SK-N-SH (cell line): ENCODE results near the gene ELOVL2.

Experiments used
- FOXM1 ChIP-seq: IDR thresholded peaks from 2 replicates; pipeline ENCODE4 v1.4.0; 2012; ENCODE audit warnings: low read depth, mild to moderate bottlenecking
- MXI1 ChIP-seq: IDR thresholded peaks from 2 replicates; pipeline ENCODE4 v1.6.1; 2012; ENCODE audit warnings: mild to moderate bottlenecking, low read depth, low read length, improper control_type of control experiment
- NFIC ChIP-seq: IDR thresholded peaks from 2 replicates; pipeline ENCODE4 v1.4.0; 2012; ENCODE audit warnings: borderline replicate concordance
- SMC3 ChIP-seq: IDR thresholded peaks from 2 replicates; pipeline ENCODE4 v1.6.1; 2012; ENCODE audit warnings: low read depth, low read length, improper control_type of control experiment
- TEAD4 ChIP-seq: IDR thresholded peaks from 2 replicates; pipeline ENCODE4 v1.4.0; 2012; ENCODE audit warnings: mild to moderate bottlenecking, borderline replicate concordance; ENCODE audit not compliant: insufficient read depth
- USF2 ChIP-seq: fragments of 150-350 bp; IDR thresholded peaks from 2 replicates; pipeline ENCODE4 v1.6.1; 2017; ENCODE audit warnings: antibody characterized with exemption, low read length, low read depth, borderline replicate concordance
- TF ChIP-seq, protein P1 (sequence below): fragments of 200-600 bp; sonication (generic); IDR thresholded peaks from 2 replicates; pipeline ENCODE4 v1.6.1; 2017; ENCODE audit warnings: antibody characterized with exemption, mild to moderate bottlenecking, moderate library complexity
- TF ChIP-seq, protein P2 (sequence below): IDR thresholded peaks from 2 replicates; pipeline ENCODE4 v1.6.1; 2012; ENCODE audit warnings: mild to moderate bottlenecking, low read depth, low read length, moderate library complexity

DNA sequence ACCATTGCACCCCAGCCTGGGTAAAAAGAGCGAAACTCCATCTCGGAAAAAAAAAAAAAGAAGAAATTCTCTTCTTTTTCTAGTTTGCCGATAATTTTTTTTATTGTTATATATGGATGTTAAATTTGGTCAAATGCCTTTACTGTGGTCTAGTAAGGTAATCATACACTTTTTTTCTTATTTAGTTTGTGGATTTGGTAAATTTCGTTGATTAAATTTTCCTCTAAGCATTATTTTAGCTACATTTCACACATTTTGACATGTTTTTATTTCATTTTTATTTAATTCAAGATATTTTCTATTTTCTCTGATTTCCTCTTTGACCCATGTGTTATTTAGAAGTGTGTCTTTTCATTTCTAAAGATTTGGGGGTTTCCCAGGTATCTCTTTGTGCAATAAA, 18.0 kb upstream of the ELOVL2 start:
- TF ChIP-seq FOXM1, result no peak
- TF ChIP-seq, protein P1, sequence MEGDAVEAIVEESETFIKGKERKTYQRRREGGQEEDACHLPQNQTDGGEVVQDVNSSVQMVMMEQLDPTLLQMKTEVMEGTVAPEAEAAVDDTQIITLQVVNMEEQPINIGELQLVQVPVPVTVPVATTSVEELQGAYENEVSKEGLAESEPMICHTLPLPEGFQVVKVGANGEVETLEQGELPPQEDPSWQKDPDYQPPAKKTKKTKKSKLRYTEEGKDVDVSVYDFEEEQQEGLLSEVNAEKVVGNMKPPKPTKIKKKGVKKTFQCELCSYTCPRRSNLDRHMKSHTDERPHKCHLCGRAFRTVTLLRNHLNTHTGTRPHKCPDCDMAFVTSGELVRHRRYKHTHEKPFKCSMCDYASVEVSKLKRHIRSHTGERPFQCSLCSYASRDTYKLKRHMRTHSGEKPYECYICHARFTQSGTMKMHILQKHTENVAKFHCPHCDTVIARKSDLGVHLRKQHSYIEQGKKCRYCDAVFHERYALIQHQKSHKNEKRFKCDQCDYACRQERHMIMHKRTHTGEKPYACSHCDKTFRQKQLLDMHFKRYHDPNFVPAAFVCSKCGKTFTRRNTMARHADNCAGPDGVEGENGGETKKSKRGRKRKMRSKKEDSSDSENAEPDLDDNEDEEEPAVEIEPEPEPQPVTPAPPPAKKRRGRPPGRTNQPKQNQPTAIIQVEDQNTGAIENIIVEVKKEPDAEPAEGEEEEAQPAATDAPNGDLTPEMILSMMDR, result no peak
- TF ChIP-seq TEAD4, result no peak
- no peak for TF ChIP-seq SMC3
- TF ChIP-seq USF2, result no peak
- TF ChIP-seq NFIC, result no peak
- no peak for TF ChIP-seq MXI1
- TF ChIP-seq, protein P2, sequence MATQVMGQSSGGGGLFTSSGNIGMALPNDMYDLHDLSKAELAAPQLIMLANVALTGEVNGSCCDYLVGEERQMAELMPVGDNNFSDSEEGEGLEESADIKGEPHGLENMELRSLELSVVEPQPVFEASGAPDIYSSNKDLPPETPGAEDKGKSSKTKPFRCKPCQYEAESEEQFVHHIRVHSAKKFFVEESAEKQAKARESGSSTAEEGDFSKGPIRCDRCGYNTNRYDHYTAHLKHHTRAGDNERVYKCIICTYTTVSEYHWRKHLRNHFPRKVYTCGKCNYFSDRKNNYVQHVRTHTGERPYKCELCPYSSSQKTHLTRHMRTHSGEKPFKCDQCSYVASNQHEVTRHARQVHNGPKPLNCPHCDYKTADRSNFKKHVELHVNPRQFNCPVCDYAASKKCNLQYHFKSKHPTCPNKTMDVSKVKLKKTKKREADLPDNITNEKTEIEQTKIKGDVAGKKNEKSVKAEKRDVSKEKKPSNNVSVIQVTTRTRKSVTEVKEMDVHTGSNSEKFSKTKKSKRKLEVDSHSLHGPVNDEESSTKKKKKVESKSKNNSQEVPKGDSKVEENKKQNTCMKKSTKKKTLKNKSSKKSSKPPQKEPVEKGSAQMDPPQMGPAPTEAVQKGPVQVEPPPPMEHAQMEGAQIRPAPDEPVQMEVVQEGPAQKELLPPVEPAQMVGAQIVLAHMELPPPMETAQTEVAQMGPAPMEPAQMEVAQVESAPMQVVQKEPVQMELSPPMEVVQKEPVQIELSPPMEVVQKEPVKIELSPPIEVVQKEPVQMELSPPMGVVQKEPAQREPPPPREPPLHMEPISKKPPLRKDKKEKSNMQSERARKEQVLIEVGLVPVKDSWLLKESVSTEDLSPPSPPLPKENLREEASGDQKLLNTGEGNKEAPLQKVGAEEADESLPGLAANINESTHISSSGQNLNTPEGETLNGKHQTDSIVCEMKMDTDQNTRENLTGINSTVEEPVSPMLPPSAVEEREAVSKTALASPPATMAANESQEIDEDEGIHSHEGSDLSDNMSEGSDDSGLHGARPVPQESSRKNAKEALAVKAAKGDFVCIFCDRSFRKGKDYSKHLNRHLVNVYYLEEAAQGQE, result no peak
